Esophagus squamous epithelium (tissue), 4 donors: Measurements from ENCODE around the gene CTNNA2.

Source experiments
- POLR2A ChIP-seq, 4 donors: fragments of 450-650 bp; IDR thresholded peaks; one replicate each; pipeline ENCODE4 v1.6.1; 2017; ENCODE audit warnings: antibody characterized with exemption in 4 of 4, mild to moderate bottlenecking in 4 of 4, moderate library complexity in 3 of 4
- TF ChIP-seq, protein P1 (sequence below), 6 experiments: fragments of 450-650 bp in 4 of 6; fragments of 200-600 bp in 2 of 6; sonication (generic) in 2 of 6; IDR thresholded peaks; one replicate each; pipeline ENCODE4 v1.5.1; 2016 to 2019; ENCODE audit warnings: antibody characterized with exemption in 6 of 6, mild to moderate bottlenecking in 4 of 6, moderate library complexity in 4 of 6

DNA sequence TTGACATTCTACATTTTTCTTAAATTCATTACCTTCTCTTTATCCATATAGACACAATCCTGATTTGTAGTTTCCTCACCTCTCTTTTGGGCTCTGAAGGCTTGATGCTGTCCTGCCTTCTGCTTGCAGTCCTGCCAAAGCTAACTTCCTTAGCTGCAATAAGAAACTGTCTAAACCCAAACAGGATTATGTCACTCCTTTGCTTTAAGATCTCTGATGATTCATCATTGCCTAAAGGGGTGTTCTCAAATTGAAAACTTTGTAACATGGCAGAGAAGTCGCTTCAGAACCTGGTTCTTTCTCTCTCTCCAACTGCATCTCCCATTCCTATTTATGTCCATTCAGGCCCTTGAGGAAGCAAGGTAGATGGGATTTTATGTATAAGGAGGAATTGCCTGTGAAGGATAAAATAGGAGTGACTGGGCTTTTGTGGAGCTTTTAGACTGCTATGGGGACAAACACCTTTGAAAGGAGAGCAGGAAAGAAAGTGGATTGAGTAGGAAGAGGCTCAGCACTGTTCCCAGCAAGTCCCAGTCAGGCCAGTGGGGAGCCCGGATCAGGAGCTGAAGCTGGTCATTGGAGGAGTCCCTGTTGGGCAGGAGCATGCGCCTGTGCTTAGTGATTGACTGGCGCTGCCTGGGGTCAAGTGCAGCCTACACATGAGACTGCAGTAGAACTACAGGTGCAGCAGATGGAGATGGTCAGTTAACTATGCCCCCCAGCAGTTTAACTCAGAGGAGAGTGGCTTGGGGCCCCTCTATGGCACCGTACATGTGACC, 390.6 kb downstream of the CTNNA2 start:
- TF ChIP-seq, protein P1, sequence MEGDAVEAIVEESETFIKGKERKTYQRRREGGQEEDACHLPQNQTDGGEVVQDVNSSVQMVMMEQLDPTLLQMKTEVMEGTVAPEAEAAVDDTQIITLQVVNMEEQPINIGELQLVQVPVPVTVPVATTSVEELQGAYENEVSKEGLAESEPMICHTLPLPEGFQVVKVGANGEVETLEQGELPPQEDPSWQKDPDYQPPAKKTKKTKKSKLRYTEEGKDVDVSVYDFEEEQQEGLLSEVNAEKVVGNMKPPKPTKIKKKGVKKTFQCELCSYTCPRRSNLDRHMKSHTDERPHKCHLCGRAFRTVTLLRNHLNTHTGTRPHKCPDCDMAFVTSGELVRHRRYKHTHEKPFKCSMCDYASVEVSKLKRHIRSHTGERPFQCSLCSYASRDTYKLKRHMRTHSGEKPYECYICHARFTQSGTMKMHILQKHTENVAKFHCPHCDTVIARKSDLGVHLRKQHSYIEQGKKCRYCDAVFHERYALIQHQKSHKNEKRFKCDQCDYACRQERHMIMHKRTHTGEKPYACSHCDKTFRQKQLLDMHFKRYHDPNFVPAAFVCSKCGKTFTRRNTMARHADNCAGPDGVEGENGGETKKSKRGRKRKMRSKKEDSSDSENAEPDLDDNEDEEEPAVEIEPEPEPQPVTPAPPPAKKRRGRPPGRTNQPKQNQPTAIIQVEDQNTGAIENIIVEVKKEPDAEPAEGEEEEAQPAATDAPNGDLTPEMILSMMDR (IDR thresholded peaks at IDR 0.05) = no peak
- TF ChIP-seq POLR2A (IDR thresholded peaks at IDR 0.05) = no peak
